SK-N-SH treated with all-trans-retinoic acid at 6 μM for 48 hours (cell line): ENCODE data around the gene GPC5.

Experiments
- ARNTL ChIP-seq: fragments of 450-650 bp; formaldehyde crosslinking; IDR thresholded peaks from 2 replicates; pipeline ENCODE4 v1.5.0; 2020; ENCODE audit warnings: low read depth, mild to moderate bottlenecking, moderate library complexity, borderline replicate concordance
- RARB ChIP-seq: fragments of 250-450 bp; sonication (Bioruptor Pico); IDR thresholded peaks from 2 replicates; pipeline ENCODE4 v1.8.0; 2021; ENCODE audit warnings: mild to moderate bottlenecking, moderate library complexity
- ZNF70 ChIP-seq: fragments of 450-650 bp; formaldehyde crosslinking; IDR thresholded peaks from 2 replicates; pipeline ENCODE4 v1.5.0; 2020; ENCODE audit warnings: mild to moderate bottlenecking, moderate library complexity
- TF ChIP-seq, protein P1 (sequence below): fragments of 250-450 bp; sonication (Bioruptor Pico); IDR thresholded peaks from 2 replicates; pipeline ENCODE4 v1.8.0; 2020; ENCODE audit warnings: mild to moderate bottlenecking, moderate library complexity, borderline replicate concordance

DNA sequence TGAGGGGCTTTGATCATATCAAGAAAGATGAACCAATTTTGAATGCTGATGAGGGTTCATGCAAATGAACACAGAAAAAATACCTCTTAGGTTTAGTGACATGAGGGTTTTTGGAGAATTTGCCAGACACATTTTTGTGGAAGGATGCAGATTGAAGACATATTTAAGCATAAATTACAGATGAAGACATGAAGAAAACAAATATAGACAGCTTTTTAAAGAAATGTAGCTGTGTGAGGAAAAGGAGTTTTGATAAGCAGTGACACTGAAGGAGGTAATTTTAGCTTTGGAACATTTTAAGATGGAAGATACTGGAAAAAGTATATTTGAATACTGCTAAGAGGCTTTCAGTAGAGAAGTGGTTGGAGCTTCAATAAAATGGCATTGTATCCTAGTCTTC lies 1017.4 kb downstream of the GPC5 start:
- no peak for TF ChIP-seq ZNF70 (CRISPR knock-in tag)
- TF ChIP-seq, protein P1, sequence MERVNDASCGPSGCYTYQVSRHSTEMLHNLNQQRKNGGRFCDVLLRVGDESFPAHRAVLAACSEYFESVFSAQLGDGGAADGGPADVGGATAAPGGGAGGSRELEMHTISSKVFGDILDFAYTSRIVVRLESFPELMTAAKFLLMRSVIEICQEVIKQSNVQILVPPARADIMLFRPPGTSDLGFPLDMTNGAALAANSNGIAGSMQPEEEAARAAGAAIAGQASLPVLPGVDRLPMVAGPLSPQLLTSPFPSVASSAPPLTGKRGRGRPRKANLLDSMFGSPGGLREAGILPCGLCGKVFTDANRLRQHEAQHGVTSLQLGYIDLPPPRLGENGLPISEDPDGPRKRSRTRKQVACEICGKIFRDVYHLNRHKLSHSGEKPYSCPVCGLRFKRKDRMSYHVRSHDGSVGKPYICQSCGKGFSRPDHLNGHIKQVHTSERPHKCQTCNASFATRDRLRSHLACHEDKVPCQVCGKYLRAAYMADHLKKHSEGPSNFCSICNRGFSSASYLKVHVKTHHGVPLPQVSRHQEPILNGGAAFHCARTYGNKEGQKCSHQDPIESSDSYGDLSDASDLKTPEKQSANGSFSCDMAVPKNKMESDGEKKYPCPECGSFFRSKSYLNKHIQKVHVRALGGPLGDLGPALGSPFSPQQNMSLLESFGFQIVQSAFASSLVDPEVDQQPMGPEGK (CRISPR knock-in tag), result no peak
- TF ChIP-seq RARB, result no peak
- TF ChIP-seq ARNTL (CRISPR knock-in tag), result no peak
